GM06990 (cell line): Measurements from ENCODE around the gene APBB1IP.
A peak's percentile ranks its signal among the peaks of the same experiment; 100 is the strongest.
"Not testable (repeated sequence)": the region's sequence is repeated elsewhere in the genome, so short reads cannot be mapped to it uniquely, and the experiment has no call there.

Experiments
- DNase-seq: peaks from one replicate; pipeline ENCODE4 v3.0.0-alpha.2; 2011; ENCODE audit not compliant: insufficient read length; ENCODE audit errors: extremely low read depth
- H3K27me3 ChIP-seq: replicated peaks from 2 replicates; pipeline ENCODE4 v1.6.0; 2011; ENCODE audit warnings: low read length; ENCODE audit not compliant: control insufficient read depth, insufficient read depth
- H3K36me3 ChIP-seq: 2 replicates; pipeline ENCODE4 v1.5.1; 2011; ENCODE audit warnings: low read length; ENCODE audit not compliant: control insufficient read depth, insufficient read depth
- H3K4me3 ChIP-seq: replicated peaks from 2 replicates; pipeline ENCODE4 v1.5.1; 2011; ENCODE audit warnings: low read depth, mild to moderate bottlenecking, control low read depth, low read length
- CTCF ChIP-seq: IDR thresholded peaks from 2 replicates; pipeline ENCODE4 v1.5.1; 2011; ENCODE audit warnings: low read length, control low read depth, mild to moderate bottlenecking, inconsistent platforms; ENCODE audit not compliant: insufficient read depth, poor library complexity, severe bottlenecking

Gene APBB1IP

GRCh38 chr10:26474026-26474425, 35.9 kb downstream of the APBB1IP start:
- H3K36me3 ChIP-seq: no peaks in the 10 kb centered on the region
- H3K4me3 ChIP-seq: no peak overlapping the region
- no peak for TF ChIP-seq CTCF
- DNase-seq: no peak
- H3K27me3 ChIP-seq: no peaks in the 10 kb centered on the region

GRCh38 chr10:26474845-26475244, 36.7 kb downstream of the APBB1IP start:
- DNase-seq, H3K4me3 ChIP-seq, H3K27me3 ChIP-seq, H3K36me3 ChIP-seq: not testable (repeated sequence)

GRCh38 chr10:26475386-26475785, 37.2 kb downstream of the APBB1IP start:
- H3K36me3 ChIP-seq: no peaks in the 10 kb centered on the region
- TF ChIP-seq CTCF: no peak
- H3K4me3 ChIP-seq: no peak overlapping the region
- no peak for DNase-seq
- no peaks in the 10 kb centered on the region for H3K27me3 ChIP-seq

GRCh38 chr10:26477501-26477900, 39.4 kb downstream of the APBB1IP start:
- H3K36me3 ChIP-seq: no peaks in the 10 kb centered on the region
- DNase-seq: no peak
- no peaks in the 10 kb centered on the region for H3K27me3 ChIP-seq
- TF ChIP-seq CTCF: no peak
- H3K4me3 ChIP-seq: no peak overlapping the region

GRCh38 chr10:26478061-26478460, 39.9 kb downstream of the APBB1IP start:
- no peak for DNase-seq
- no peak for TF ChIP-seq CTCF
- Histone ChIP-seq H3K36me3 (no peaks in the 10 kb centered on the region), H3K27me3 (no peaks in the 10 kb centered on the region), H3K4me3 (no peak overlapping the region)

GRCh38 chr10:26479766-26480492, 41.8 kb downstream of the APBB1IP start:
- Histone ChIP-seq H3K36me3 (no peaks in the 10 kb centered on the region), H3K4me3 (no peak overlapping the region), H3K27me3 (no peaks in the 10 kb centered on the region)
- no peak for TF ChIP-seq CTCF
- peak; percentile 66 for DNase-seq
